Central memory CD4-positive, alpha-beta T cell (primary cell): Measurements from ENCODE around the gene ADA.
"Not testable (repeated sequence)": the region's sequence is repeated elsewhere in the genome, so short reads cannot be mapped to it uniquely, and the experiment has no call there.

ENCODE experiments used
- DNase-seq: peaks from one replicate; pipeline ENCODE4 v3.0.0; 2022

The ADA gene

GRCh38 chr20:44678242-44678641 lies 26.7 kb upstream of the ADA start:
- no peak for DNase-seq

GRCh38 chr20:44672318-44672902 lies 20.9 kb upstream of the ADA start:
- DNase-seq, result not testable (repeated sequence)

GRCh38 chr20:44671541-44671940 lies 20.0 kb upstream of the ADA start:
- peak; percentile 70 for DNase-seq

DNA sequence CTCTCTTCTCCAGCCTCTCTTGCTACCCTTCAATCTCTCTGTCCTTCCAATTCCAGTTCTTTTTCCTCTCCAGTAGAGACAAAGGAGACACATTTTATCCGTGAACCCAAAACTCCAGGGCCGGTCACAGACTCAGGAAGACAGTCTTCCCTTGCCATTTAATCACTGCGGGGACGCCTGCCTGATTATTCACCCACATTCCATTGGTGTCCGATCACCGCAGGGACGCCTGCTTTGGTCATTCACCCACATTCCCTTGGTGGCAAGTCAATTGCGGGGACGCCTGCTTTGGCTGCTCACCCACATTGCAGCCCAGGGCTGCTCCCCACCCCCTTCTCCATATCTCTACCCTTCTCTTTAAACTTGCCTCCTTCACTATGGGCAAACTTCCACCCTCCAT lies 19.4 kb upstream of the ADA start:
- not testable (repeated sequence) for DNase-seq

GRCh38 chr20:44666066-44666465 lies 14.6 kb upstream of the ADA start:
- DNase-seq, result no peak

DNA sequence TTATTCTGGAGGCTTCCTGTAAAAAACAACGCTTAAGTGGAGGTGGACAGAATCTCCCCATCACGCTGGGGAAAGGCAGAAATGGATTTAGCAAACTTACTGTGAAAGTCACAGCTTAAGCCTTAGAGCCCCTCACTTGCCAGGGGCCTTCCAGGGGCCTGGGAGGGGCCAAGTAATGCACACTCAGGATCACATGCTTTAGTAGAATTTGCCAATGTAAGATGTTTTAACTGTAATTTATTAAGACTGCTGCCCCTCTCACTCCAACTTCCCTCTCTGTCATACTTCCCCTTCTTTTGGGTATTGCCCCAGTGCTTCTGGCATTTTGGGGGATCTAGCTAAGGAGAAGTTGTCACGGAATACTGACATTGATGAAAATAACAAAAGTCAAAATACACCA lies 12.6 kb upstream of the ADA start:
- no peak for DNase-seq

DNA sequence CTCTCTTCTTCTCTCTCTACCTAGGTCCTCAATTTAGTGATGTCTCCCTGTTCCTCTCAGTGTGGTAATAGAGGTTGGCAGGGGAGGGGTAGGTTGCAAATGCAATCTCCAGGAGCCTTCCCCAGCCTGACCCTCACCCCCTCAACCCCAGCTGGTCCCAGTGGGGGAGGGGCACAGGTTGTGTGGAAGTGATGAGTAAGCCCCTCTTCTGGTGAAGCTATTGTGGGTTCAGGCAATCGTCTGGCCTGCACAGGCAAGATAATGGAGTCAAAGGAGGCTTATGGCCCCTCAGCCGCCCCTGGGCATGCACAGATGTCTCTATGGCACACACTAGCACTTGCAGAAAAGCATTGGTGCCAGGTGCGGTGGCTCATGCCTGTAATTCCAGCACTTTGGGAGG lies 10.8 kb upstream of the ADA start:
- DNase-seq, result no peak

- DNase-seq, result no peak
Measured at GRCh38 chr20:44660581-44660980, 9.1 kb upstream of the ADA start.

DNA sequence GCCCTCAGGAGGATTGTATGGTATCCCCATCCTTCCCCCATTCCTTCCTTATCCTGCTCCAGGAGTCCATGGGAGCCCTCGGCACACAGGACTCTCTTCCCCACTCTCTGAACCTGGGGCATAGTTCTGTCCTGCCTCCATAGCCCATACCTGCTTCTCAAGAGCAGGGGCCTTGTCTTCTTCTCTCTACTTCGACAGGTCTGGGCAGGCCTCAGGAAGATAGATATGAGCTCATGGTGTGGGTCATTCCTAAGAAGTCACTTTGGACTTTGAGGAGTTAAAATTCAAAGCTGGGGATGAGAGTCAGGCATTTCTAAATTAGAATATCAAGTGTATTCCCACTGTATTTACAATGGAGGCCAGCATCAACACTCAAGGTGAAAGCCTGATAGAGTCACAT lies 8.4 kb upstream of the ADA start:
- DNase-seq, result no peak

GRCh38 chr20:44658810-44659209 lies 7.3 kb upstream of the ADA start:
- DNase-seq, result no peak

GRCh38 chr20:44657875-44658274 lies 6.4 kb upstream of the ADA start:
- DNase-seq, result no peak

DNA sequence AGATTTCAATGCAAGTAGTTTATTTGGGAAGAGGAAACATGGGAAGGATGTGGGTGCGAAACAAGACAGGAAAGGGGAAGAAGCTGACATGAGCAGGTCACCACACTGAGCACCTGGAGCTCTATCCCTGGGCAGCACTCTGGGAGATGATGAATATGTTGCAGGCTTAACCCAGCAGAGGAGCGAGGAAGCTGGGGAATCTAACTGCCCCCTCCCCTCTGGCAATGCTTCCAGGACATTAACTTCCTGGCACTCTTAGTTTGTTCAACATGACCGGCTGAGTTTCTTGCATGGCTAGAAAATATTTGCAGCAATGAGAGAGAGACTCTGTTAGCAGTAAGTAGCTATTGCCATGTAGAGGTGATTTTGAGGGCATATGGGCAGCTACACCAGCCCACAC lies 4.9 kb upstream of the ADA start:
- no peak for DNase-seq

DNA sequence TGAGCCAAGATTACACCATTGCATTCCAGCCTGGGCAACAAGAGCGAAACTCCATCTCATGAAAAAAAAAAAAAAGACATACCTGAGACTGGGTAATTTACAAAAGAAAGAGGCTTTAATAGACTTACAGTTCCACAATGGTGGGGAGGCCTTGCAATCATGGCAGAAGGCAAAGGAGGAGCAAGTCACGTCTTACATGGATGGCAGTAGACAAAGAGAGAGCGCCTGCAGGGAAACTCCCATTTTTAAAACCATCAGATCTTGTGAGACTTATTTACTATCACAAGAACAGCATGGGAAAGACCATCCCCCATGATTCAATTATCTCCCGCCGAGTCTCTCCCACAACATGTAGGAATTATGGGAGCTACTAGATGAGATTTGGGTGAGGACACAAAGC lies 2.7 kb upstream of the ADA start:
- DNase-seq, result not testable (repeated sequence)

DNA sequence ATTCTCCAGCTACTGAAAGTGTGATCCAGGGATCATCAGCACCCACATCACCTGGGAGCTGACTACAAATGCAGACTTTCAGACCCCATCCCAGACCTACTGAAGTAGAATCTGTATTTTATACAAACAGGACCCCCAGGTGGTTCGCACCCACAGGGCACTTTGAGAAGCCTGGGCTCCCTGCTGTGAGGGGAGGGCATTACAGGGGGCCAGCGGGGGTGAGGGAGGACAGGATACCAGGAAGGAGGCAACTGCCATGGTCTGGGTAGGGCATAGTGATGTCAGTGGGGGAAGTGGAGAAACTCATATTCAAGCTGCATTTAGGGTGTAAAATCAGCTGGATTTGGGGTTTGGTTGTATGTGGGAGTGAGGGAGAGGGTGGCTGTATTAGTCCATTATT lies 2.0 kb upstream of the ADA start:
- DNase-seq, result no peak

DNA sequence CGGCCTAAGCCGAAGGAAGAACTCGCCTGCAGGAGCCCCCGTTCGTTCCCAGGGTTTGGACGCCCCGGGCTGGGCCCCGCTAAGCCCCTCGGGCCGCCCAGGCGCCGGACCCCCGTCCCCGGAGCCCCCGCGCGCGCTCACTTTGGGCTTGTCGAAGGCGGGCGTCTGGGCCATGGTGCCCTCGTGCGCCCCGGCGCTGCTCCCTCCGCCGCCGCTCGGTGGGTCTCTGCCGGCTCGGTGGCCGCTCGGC lies 140 bp downstream of the ADA start:
- no peak for DNase-seq

GRCh38 chr20:44650771-44651433 lies 597 bp downstream of the ADA start:
- peak; percentile 34 for DNase-seq

DNA sequence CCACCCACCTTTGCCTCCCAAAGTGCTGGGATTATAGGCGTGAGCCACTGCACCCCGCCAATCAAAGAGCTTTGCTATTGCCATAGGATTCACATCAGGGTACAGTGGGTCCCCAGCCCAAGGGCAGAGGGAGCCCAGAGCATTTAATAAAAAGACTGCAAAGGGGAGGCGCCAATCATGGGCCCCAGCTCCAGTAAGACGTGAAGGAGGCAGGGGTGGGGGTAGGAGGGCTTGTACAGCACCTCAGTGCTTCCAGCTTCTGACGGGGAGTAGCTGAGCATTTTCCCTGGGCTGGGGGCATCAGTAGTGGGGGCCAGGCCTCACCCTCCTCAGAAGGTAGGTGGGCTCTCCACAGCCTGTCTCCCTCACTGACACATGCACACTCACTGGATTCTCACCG lies 1.5 kb downstream of the ADA start:
- no peak for DNase-seq

GRCh38 chr20:44649126-44649525 lies 2.4 kb downstream of the ADA start:
- DNase-seq, result no peak

DNA sequence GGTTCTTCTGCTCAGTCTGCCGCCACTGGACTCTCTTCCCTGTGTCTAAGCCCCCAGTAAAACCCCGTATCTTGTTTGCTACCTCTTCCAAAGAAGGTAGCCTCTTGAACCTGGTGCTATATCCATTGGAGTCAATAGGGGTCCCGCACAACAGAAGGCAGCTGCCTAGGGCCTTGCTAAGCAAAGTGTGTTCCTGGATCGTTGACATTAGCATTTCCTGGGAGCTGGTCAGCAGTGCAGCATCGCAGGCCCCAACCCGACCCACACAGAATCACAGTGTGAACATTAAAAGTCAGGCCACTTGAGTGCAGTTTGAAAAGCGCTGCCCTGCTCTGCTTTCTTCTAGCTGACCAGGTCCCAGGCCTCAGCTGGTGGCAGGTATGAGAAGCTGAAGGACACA lies 2.9 kb downstream of the ADA start:
- DNase-seq, result no peak

DNA sequence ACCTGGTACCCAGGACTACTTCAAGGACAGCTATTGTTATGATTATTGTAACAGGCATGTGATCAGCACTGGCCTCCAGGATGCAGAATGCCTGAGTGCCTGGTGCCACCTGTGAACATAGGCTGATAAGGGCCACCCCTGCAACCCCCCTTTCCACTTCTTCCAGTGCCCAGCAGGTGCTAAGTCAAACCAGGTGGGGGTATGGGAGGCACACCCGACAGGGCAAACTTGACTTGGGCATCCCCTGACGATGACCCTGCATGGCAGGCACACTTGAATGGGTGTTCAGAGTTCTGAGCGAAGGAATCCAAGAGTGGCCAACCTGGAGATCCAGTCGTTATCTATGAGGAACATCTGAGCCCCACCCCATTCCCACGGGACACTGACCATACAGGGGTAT lies 3.4 kb downstream of the ADA start:
- no peak for DNase-seq

GRCh38 chr20:44646641-44647274 lies 4.7 kb downstream of the ADA start:
- DNase-seq, result no peak

- DNase-seq, result peak; percentile 33
Measured at GRCh38 chr20:44646023-44646640, 5.4 kb downstream of the ADA start.

- DNase-seq, result peak; percentile 49
Measured at GRCh38 chr20:44644667-44645131, 6.8 kb downstream of the ADA start.

- DNase-seq, result no peak
Measured at GRCh38 chr20:44644230-44644617, 7.3 kb downstream of the ADA start.
